BE2C (cell line): ENCODE measurements around the gene ERICH6.

Experiments used
- DNase-seq: peaks from one replicate; pipeline ENCODE4 v3.0.0-alpha.2; 2020
- H3K27me3 ChIP-seq: fragments of 250-450 bp; sonication (Bioruptor Pico); 2 replicates; pipeline ENCODE4 v1.5.1; 2020; ENCODE audit warnings: mild to moderate bottlenecking
- H3K36me3 ChIP-seq: fragments of 250-450 bp; sonication (Bioruptor Pico); 2 replicates; pipeline ENCODE4 v1.5.1; 2020; ENCODE audit warnings: mild to moderate bottlenecking
- H3K4me1 ChIP-seq: fragments of 250-450 bp; sonication (Bioruptor Pico); 2 replicates; pipeline ENCODE4 v1.5.1; 2020
- H3K4me3 ChIP-seq: 2 replicates; pipeline ENCODE4 v1.5.1; 2011; ENCODE audit warnings: low read depth, low read length
- H3K9me3 ChIP-seq: fragments of 250-450 bp; sonication (Bioruptor Pico); 2 replicates; pipeline ENCODE4 v1.5.1; 2020
- TF ChIP-seq, protein P1 (sequence below): IDR thresholded peaks from 2 replicates; pipeline ENCODE4 v1.5.1; 2012; ENCODE audit warnings: mild to moderate bottlenecking, low read depth, low read length

The ERICH6 gene

DNA sequence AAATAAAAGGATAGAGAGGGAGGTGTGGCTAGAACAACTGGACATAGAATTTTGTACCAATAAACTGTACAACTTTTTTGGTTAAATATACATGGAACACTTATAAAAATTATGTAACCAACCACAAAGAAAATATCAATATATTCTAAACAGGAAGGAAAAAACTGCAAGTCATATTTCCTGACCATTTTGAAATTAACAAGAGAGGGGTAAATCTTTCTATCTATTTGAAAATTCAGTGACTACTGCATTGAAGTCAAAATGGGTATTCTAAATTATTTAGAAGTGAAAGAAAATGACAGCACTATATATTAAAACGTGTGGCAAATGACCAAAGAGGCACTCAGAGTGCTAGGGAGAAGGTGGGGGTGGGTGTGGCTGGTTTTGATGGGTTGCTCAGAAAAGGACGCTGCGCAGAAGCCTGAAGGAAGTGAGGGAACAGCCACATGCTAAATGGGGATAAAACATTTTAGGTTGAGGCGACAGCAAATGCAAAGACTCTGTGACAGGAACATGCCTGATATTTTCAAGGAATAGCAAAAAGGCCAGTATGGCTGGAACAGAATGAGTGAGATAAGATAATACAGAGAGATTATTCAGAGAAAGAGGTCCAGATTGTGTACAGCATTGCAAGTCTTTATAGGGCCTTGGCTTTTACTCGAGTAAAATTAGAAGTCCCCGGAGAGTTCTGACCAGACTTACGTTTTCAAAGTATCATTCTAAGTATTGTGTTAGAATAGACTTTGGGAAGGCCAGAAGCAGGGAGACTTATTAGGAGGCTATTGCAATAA is 41.1 kb downstream of the ERICH6 start:
- H3K9me3 ChIP-seq = no peaks in the 10 kb centered on the region
- peaks cover 8% of the 10 kb centered on the region for H3K27me3 ChIP-seq
- H3K4me1 ChIP-seq = no peaks in the 10 kb centered on the region
- TF ChIP-seq, protein P1, sequence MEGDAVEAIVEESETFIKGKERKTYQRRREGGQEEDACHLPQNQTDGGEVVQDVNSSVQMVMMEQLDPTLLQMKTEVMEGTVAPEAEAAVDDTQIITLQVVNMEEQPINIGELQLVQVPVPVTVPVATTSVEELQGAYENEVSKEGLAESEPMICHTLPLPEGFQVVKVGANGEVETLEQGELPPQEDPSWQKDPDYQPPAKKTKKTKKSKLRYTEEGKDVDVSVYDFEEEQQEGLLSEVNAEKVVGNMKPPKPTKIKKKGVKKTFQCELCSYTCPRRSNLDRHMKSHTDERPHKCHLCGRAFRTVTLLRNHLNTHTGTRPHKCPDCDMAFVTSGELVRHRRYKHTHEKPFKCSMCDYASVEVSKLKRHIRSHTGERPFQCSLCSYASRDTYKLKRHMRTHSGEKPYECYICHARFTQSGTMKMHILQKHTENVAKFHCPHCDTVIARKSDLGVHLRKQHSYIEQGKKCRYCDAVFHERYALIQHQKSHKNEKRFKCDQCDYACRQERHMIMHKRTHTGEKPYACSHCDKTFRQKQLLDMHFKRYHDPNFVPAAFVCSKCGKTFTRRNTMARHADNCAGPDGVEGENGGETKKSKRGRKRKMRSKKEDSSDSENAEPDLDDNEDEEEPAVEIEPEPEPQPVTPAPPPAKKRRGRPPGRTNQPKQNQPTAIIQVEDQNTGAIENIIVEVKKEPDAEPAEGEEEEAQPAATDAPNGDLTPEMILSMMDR = no peak
- H3K4me3 ChIP-seq = no peak overlapping the region
- no peak for DNase-seq
- no peaks in the 10 kb centered on the region for H3K36me3 ChIP-seq

DNA sequence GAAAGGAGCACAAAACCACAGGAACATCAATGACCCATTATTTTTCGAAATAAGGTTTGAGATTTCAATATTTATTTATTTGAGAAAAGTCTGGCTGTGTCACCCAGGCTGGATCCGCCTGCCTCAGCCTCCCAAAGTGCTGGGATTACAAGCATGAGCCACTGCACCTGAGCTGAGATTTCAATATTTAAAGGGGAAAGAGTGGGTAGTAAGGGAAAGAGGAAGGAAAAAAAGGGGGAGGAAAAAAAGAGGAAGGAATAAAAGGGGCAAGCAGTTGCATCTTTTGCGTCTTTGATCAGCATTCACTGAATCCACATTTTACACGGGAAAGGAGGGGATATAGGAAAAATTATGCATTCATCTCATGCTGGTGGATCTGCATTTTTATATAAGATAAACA is 47.4 kb downstream of the ERICH6 start:
- Histone ChIP-seq H3K4me3 (no peak overlapping the region), H3K9me3 (no peaks in the 10 kb centered on the region), H3K4me1 (no peaks in the 10 kb centered on the region), H3K36me3 (no peaks in the 10 kb centered on the region), H3K27me3 (no peaks in the 10 kb centered on the region)
- TF ChIP-seq, protein P1 = no peak
- no peak for DNase-seq

DNA sequence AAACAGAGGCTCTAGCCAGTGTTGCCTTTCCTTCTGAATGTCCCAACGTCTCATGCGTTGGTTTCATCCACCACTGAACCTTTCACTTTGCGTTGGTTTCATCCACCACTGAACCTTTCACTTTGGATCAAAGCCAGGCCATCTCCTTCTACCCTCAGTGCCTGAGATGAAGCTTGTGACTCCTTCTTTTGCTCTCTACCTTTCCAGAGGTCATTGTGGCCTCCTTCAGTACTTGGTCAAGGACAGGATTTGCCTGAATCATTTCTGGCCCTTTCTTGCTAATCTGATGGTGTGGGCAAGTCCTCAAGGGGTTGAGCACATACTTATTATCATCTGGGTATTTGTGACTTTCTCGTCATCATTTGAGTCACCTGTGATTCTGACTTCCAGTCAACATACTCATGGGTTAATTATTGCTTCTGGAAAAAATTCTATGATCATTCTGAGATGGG is 50.6 kb downstream of the ERICH6 start:
- TF ChIP-seq, protein P1 = no peak
- Histone ChIP-seq H3K27me3 (no peaks in the 10 kb centered on the region; the same call in 1 of the 2 replicates), H3K4me3 (no peak overlapping the region), H3K4me1 (no peaks in the 10 kb centered on the region), H3K9me3 (no peaks in the 10 kb centered on the region), H3K36me3 (no peaks in the 10 kb centered on the region)
- no peak for DNase-seq

DNA sequence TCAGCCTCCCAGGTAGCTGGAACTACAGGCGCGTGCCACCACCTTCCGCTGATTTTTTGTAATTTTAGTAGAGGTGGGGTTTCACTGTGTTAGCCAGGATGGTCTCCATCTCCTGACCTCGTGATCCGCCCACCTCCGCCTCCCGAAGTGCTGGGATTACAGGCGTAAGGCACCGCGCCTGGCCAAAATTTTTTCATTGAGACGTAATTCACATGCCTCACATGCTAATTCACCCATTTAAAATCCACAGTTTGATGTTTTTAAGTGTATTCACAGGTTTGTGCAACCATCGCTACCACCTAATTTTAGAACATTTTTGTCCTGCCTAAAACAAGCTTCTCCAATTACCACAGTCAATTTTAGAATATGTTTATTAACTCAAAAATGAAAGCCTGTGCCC is 63.5 kb downstream of the ERICH6 start:
- TF ChIP-seq, protein P1 = no peak
- Histone ChIP-seq H3K27me3 (no peaks in the 10 kb centered on the region), H3K9me3 (no peaks in the 10 kb centered on the region)

DNA sequence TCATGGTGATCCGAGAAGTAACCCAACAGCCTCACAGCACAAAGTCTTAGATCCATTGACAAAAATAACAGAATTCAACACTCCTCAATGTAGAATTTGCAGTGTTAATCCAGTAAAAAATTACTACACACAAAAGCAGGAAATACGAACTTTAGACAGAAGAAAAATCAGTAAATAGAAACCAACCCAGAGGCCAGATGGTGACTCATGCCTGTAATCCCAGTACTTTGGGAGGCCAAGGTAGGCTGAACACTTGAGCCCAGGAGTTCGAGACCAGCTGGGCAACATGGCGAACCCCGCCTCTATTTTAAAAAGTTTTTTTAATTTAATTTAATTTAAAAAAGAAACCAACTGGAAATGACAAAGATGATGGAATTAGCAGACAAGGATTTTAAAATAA is 64.5 kb downstream of the ERICH6 start:
- no peaks in the 10 kb centered on the region for H3K9me3 ChIP-seq
- no peak overlapping the region for H3K4me3 ChIP-seq
- no peaks in the 10 kb centered on the region for H3K4me1 ChIP-seq
- TF ChIP-seq, protein P1 = no peak
- no peaks in the 10 kb centered on the region for H3K27me3 ChIP-seq
- no peak for DNase-seq
- H3K36me3 ChIP-seq = no peaks in the 10 kb centered on the region

More for the DNA sequence above, 63.5 kb downstream of the ERICH6 start:
- no peak for DNase-seq
- no peaks in the 10 kb centered on the region for H3K36me3 ChIP-seq
- no peak overlapping the region for H3K4me3 ChIP-seq
- no peaks in the 10 kb centered on the region for H3K4me1 ChIP-seq

DNA sequence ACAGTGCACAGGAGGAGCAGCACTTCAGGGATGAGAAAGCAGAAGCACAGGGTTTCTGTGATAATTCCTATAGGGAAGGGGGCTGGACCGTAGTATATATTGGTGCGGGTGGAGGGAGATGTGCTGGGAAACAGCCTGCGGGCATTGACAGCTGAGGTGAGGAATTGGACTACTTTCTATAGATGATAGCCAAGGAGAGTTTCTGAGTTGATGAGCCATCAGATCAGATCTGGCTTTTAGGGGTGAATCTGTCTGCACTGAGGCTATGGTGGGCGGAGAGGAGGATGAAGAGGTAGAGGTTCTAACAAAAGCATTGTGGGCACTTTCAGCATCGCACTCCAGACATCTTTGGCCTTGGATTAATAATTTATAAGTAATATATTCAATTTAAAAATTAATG is 67.5 kb downstream of the ERICH6 start:
- Histone ChIP-seq H3K36me3 (0 out of 2 replicates have a peak, but pooled peaks cover 2% of the 10 kb centered on the region), H3K27me3 (no peaks in the 10 kb centered on the region), H3K9me3 (no peaks in the 10 kb centered on the region), H3K4me3 (no peak overlapping the region), H3K4me1 (no peaks in the 10 kb centered on the region)
- TF ChIP-seq, protein P1 = no peak
- no peak for DNase-seq
